NCI-H446 (cell line): ENCODE data around the gene SRD5A1.
A peak's percentile ranks its signal among the peaks of the same experiment; 100 is the strongest.

Experiments
- DNase-seq, 2 experiments: peaks; one replicate each; lab custom pipeline; 2025; lab: John Stamatoyannopoulos, UW

SRD5A1 gene

DNA sequence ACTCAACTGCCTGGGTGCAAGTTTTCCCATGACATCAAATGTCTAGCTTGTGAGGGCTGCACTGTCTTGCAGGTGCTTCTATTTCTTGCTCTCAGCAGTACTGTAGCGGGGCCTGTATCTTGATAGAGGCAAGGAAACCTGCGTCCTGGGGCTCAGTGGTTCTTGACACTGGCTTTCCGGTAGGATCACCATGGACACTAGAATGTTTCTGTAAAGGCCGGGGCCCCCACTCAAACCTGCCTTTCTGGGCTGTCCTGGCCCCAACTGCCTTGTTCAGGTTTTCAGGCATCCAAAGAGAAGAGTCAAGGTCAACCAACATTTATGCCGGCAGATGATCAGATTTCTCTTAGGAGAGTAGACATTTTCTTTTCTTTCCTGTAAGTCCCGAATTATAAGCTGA lies 53.3 kb downstream of the SRD5A1 start:
- no peak for DNase-seq

DNA sequence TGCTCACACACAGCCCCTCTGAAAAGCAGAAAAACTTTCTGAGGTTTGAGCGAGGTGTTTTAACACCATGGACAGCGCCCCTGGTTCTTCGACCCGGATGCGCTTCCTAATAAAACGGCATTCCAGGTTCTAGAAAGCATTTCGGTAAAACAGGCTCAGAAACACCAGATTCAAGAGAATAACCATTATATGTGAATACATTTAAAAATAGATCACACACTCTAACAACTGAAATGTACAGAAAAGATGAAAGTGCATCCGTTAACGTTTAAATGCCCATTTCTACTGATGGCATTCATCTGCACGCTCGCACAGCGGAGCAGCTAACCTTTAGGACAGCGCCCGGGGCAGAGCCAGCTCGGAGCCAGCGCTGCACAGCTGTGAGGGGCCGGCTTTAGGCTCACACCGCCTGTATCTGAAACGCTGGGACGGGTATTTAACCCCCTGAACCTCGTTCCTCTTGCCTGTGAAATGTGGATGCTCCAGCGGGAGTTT lies 53.7 kb downstream of the SRD5A1 start:
- DNase-seq: no peak

DNA sequence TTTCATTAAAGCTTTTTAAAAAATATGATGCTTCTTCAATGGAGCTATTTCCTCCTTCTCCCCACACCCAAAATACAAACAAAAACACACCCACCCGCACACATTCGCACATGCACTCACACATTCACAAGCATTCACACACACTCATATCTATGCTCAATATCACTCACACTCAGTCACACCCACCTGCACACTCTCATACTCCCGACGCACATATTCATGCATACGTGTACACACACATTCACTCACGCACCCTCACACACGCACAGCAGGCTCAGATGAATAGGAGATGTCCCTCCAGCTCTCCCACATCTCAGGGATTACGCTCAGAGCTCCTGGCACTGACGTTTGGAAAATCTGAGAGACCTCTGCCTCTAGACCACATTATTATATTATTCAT lies 54.3 kb downstream of the SRD5A1 start:
- no peak for DNase-seq

DNA sequence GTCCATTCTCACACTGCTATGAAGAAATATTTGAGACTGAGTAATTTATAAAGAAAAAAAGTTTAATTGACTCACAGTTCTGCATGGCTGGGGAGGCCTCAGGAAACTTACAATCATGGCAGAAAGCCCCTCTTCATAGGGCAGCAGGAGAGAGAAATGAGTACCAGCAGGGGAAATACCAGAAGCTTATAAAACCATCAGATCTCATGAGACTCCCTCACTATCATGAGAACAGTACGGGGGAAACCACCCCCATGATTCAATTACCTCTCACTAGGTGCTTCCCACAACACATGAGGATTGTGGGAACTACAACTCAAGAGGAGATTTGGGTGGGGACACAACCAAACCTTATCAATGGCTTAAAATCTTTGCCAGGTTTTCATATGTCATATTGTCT lies 59.7 kb downstream of the SRD5A1 start:
- DNase-seq: no peak

DNA sequence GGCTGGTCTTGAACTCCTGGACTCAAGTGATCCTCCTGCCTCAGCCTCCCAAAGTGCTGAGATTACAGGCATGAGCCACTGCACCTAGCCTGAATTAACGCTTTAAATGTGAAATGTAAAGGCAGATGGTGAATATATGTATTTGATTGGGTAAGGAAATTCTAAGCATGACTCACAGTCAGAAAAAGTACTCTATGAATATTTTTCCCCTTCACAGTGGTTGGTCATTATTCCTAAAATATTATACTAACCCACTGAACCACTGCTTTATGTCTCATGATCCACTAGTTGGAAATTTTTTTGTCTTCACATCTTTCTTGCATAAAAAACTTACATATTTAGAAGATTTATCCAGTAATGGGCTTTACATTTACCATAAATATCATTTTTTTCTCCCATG lies 65.5 kb downstream of the SRD5A1 start:
- no peak for DNase-seq

DNA sequence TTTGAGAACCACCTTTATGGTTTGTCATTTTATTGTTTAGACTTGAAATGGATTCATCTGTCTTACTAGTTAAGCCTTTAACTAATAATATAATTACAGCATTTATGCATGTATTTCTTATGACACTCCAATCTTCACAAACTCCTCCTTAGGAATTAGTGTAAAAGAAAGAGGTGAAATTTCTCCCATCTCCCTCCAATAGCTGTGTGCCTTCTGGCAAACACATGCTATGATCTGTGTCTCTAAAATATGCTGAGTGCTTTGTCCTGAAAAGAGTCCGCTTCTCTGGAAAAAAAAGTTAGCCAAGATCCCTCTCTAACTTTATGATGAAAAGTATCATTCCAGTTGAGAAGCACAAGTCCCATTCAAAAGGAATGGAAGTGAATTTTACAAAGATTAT lies 66.1 kb downstream of the SRD5A1 start:
- no peak for DNase-seq

DNA sequence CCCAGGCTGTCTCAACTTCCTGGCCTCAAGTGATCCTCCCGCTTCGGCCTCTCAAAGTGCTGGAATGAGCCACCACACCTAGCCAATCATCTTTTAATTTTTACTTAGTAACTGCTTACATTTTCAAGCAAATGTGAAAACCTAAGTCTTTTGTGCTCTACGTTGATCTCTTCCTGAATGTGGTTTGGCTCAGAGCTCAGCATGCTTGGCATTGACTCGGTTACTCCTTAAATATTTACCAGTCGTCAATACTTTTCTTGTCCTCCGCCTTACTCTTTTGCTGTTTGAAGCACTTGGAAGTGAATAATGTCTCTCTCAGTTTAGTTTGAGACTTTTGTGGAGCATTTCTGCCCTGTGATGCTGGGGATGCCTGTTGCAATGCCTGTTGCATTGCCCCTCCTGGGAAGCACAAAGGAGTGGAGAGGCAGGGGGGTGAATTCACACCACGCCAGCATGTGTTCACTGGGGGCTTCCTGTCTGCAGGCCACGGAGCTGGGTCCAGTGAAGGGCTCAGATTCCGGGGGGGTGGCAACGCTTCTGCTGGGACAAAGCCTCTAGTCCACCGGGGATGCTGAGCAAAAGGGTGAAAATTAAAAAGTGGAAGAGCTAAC lies 66.9 kb downstream of the SRD5A1 start:
- DNase-seq: no peak

DNA sequence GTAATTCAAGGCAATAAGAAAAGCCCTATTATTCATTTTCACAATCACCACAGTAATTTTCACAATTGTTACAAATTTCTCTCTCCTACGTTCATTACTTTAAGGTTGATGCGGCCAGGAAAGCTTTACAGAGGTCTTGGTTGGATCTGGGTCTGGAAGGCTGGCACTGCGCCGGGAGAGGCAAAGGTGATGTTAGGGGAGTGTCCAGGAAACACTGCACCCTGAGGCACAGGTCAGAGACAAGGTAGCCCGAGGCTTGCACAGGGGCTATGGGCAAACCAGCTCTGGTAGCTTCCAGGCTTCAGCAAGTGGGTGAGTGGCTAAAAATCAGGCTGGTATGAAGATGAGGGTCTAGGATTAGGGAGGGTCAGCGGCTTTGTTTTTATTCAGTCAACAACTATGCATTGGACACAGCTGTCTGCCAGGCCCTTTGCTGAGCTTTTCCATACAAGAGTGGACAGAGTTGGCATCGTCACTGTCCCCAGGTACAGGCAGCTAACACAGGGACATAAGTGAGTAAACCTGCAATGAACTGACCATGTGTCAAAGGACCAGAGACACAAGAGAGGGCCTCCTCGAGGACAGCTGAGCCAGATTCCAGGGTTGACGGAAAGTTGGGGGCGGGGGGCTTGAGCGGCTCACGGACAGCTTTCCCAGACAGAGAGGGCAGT lies 67.6 kb downstream of the SRD5A1 start:
- DNase-seq: no peak

DNA sequence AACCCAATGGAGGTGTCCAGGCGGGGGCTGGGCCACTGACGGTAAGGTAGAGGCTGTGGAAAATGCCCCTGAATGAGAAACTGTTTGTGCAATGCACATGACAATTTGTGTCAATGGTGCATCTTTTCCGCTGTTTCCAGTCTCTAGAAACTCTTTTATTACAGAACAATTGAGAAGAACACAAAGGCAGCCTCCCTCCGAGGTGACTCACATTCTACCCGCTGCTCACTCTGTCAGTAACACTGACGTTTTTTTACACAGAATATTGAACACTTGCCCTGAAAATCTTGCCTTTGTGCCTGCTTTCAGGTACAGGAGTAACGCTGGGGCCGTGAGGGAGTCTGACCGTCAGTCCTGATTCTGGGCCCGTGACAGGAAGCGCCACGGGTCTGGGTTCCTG lies 68.3 kb downstream of the SRD5A1 start:
- DNase-seq: no peak

DNA sequence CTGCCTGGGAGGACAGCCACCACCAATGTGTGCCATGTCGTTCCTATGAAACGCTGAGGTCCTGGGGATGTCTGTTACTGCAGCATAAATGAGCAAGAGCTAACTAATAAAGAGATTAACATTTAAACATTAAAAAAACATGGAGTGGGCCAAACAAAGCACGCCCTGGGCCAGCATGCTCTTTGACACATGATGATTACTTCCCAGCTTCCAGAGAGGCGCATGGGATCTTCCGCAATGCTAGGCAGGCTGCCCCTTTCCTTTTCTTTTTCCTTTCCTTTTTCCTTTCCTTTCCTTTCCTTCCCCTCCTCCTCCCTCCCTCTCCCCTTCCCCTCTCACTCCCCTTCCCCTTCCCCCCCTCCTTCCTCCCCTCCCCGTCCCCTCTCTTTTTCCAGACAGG lies 69.4 kb downstream of the SRD5A1 start:
- DNase-seq: no peak

DNA sequence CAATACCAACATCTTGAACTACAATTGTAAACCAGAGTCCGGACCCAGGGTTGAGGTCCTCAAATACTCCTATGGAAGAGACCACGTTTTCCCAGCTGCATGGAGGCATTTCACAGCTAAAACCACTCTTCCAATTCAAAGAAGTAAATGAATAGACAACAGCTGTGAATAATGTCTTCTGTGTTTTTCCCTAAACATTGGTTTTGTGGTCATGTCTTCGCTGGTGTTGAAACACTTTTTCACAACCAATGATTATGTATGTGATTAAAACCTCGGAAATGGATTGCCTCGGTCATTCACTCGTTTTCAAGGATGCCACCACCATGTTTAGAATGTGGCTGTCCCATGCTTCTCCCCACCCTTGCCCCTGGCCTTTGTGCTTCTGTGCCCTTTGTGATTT lies 70.6 kb downstream of the SRD5A1 start:
- DNase-seq: no peak

DNA sequence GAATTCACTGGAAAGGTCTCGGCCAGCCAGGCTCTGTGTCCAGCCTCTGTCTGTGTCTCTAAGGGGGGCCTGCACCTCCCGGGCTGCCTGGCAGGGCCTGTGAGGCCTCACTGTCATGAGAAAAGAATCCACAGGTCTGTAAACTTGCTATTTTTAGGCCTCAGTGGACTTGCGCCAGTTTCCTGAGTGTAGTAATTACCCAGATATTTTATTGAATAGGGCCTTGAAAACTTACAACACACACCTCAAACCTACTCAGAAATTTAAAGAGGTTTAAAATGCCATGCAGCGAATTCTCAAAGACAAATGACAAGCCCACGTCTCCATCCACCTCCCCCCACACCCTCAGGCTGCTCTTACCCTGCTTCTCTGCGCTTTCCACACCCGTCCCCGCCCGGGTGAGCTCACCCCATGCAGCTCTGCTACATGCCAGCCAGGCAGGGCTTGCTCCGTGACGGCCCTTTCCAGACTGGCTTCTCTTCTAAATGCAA lies 71.2 kb downstream of the SRD5A1 start:
- DNase-seq: no peak

DNA sequence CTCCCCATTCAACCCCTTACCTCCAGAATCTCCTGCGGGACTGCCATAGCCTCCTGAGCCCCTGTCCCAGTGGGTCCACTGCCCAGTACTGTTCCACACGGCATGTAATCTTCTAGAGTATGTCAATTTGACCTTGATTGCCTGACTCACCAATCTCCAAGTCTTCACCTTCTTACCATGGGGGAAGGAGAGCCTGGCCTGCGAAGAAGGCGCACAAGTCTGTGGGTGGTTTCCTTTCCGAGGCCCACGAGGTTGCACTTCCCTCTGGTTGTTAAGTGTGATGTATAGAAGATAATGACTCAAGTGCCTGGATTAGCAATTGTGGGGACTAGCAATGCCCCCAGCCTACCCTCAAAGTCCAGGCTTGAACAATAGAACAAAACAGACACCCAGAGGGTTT lies 71.8 kb downstream of the SRD5A1 start:
- DNase-seq: no peak

DNA sequence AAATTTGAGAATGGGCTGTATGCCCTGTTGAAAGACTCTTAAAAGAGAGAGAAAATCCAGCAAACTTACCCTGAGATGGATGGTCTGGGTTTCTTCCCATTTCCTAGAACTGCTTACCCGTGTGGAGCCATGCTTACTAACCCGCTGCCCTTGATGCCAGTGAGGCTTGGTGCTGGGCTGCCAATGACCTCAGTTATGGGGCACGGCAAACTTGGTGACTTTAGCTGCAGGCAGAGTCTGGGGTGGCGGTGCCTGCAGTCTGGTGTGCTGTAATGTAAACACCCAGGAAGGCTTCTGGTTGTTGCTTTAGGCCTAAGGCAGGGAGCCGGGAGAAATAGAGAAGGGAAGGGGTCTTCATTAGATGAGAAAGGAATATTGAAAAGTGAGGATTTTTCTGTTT lies 72.7 kb downstream of the SRD5A1 start:
- no peak for DNase-seq

DNA sequence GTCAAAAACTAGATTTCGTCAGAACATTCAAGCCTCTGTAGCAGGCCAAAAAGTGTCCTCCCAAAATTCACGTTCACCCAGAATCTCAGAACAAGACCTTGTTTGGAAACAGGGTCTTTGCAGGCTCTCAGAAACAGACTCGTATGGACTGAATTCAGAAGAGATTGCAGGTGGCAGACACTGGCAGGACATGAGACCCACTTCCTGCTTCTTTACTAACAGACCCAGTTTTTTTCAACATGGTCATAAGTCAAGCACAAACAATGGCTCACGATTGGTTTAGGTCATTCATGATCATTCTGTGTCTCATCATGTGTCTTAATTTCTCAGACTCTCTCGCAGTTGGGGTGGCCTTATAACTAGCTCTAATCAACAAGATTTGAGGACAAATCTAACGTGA lies 74.6 kb downstream of the SRD5A1 start:
- DNase-seq: no peak

DNA sequence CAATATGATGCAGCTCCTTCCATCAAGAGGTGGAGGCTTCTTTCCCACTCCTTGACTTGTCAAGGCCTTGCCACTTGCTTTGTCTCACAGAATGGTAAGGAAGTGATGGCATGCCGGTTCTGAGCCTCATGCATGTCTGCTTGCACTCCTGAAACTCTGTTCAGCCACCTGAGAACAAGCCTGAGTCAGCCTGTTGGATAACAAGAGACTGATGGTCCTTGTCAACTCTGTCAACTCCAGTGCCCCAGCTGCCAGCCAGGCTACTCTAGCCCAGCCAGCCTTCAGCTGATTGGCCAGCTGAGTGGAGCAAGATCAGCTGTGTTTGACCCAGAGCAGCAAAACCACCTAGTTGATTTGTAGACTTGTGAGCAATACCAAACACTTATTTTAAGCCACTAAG lies 75.6 kb downstream of the SRD5A1 start:
- DNase-seq: no peak

DNA sequence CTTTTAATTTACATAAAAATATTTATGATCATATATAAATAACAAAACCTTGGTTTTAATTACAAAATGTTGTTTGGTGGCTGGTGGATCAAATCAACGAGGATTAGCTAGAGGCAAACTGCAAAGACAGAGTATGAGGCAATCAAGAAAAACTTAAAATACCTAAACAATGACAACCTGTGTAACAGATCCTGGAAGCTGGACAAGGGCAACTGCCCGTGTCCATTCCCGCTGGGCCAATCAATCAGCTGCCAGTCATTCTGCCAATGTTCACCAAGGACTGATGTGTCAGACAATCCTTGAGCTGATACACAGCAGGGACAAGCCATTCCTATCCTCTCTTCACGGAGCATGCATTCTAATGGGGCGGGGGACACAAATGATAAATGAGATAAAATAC lies 76.8 kb downstream of the SRD5A1 start:
- no peak for DNase-seq

DNA sequence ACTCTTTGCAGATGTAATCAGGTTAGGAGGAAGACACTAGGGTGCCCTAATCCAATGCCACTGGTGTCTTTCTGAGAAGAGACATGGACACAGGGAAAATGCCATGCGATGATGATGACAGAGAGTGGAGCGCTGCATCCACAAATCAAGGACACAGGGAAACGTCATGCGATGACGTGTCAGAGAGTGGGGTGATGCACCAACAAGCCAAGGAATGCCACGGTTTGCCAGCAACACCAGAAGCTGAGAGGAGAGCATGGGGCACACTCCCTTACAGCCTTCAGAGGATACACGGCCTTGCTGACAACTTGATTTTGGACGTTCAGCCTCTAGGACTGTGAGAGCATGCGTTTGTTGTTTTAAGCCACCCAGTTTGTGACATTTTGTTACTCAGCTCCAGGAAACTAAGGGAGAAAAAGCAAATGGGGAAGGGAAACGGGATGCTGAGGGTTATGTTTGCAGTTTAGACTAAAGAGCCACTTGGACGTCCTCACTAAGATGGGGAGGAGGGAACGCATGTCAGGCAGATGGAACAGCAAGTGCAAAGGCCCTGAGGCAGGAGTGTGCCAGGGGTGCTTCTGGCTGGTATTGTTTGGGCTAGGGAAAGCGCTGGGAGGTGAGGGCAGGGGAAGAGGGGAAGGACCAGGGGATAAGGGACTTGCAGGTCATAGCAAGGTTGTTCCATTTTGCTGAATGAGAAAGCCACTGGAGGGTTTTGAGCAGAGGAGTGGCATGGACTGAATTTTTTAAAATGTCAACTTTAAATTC lies 77.5 kb downstream of the SRD5A1 start:
- DNase-seq: no peak

DNA sequence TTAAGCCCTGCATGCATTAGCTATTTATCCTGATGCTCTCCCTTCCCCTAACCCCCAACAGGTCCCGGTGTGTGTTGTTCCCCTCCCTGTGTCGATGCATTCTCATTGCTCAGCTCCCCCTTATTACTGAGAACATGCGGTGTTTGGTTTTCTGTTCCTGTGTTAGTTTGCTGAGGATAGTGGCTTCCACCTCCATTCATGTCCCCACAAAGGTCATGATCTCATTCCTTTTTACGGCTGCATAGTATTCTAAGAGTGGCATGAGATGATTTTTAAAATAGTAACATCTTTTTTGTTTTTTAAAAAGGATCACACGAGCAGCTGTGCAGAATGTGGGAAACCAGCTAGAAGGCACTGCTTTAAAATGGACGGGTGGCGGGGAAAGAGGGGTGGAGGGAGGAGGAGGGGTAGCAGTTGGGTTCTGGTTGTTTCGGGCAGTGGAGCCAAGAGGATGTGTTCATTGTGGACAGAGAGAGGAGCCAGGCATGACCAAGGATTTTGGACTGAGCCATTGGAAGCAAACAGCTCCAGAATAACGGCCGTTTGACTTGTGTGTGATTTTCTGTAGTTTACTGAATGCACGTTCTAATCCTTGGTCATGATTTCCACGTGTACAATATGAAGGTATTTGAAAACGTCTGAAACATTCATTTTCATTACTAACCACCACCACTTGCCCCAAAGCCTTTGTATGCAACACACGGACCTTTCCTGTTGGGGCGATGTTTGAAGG lies 78.3 kb downstream of the SRD5A1 start:
- no peak for DNase-seq

DNA sequence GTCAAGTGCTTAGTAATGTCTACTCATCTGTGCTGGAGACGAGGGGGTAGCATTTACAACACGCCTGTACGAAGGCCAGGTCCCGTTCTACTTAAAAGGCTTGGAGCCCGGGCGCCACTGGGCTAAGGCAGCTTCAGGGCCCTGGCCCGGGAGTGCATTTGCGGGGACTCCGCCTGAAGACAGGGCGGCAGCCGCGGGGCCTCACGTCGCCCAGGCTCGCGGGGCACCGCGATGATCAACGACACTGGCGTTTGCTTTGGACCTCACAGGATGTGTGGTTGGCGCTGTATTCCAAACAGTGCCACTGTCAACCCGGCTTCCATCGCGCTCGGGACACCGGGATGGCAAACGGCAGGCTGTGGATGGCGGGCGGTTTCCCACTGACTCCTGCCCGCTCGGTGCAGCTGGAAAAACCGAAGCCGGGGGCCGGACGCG lies 78.9 kb downstream of the SRD5A1 start:
- peak in 1 of 2 experiments; percentile 54 for DNase-seq

DNA sequence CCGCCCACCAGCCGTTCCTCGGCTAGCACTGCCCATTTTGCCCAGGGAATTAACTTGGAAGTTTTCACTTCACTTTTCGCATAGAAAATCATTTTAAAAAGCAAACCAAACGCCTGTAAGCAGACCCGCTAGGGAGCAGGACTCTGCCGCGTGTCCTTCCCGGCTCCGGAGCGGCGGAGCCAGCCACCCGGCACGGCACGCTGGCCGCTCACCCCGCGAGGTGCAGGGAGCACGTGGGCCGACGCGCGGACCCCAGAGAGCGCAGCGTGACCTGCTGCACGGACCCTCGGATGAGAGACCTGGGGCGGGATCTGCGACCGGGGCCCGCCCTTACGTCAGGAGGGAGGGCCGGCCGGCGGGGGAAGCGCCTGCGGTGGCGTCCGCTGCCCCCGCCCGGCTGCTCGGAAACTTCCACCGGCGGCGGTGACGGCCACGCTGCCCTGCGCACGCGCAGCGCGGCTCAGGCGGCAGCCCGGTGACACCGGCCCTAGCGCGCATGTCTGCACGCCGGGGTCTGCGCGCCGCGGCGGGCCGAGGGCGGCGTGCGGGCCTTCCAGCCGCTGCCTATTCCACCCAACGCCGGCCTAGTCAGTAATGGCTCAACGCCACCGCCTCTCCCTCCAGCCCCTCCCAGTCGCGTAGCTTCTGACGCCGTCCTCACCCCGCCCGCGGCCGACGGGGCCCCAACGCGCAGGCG lies 79.5 kb downstream of the SRD5A1 start:
- DNase-seq: peak; percentile 97 to 99
